Measurements from ENCODE around the gene REG3G.

REG3G gene

GRCh38 chr2:79026061-79026460 is 559 bp downstream of the REG3G start:
- TF ChIP-seq TAF1 (IDR thresholded peaks at IDR 0.05; ENCODE audit: borderline replicate concordance, insufficient read depth, low read length) (no peak), FOXP2 (optimal IDR thresholded peaks at IDR 0.05; ENCODE audit: borderline replicate concordance, extremely low read depth, extremely low read length, insufficient read depth) (no peak), SIN3A (IDR thresholded peaks at IDR 0.05; ENCODE audit: borderline replicate concordance, insufficient read depth, low read length) (no peak), POLR2AphosphoS5 (IDR thresholded peaks at IDR 0.05; ENCODE audit: low read depth, low read length) (no peak), REST (IDR thresholded peaks at IDR 0.05; ENCODE audit: insufficient read depth in 1 of 2, low read depth in 2 of 2, low read length in 2 of 2) (no peak)

- TF ChIP-seq FOXP2 (optimal IDR thresholded peaks at IDR 0.05; ENCODE audit: borderline replicate concordance, extremely low read depth, extremely low read length, insufficient read depth) (no peak), TAF1 (IDR thresholded peaks at IDR 0.05; ENCODE audit: borderline replicate concordance, insufficient read depth, low read length) (no peak), SIN3A (IDR thresholded peaks at IDR 0.05; ENCODE audit: borderline replicate concordance, insufficient read depth, low read length) (no peak)
These were observed 14.4 kb downstream of the REG3G start for GRCh38 chr2:79039944-79040343.

GRCh38 chr2:79041032-79041448 is 15.5 kb downstream of the REG3G start:
- no peak for TF ChIP-seq SIN3A (IDR thresholded peaks at IDR 0.05; ENCODE audit: borderline replicate concordance, insufficient read depth, low read length)
- no peak for TF ChIP-seq REST (IDR thresholded peaks at IDR 0.05; ENCODE audit: insufficient read depth in 1 of 2, low read depth in 2 of 2, low read length in 2 of 2)

- no peak for TF ChIP-seq REST (IDR thresholded peaks at IDR 0.05; ENCODE audit: insufficient read depth in 1 of 2, low read depth in 2 of 2, low read length in 2 of 2)
- TF ChIP-seq SIN3A (IDR thresholded peaks at IDR 0.05; ENCODE audit: borderline replicate concordance, insufficient read depth, low read length), result no peak
- no peak for TF ChIP-seq FOXP2 (optimal IDR thresholded peaks at IDR 0.05; ENCODE audit: borderline replicate concordance, extremely low read depth, extremely low read length, insufficient read depth)
- TF ChIP-seq TAF1 (IDR thresholded peaks at IDR 0.05; ENCODE audit: borderline replicate concordance, insufficient read depth, low read length), result no peak
- TF ChIP-seq POLR2AphosphoS5 (IDR thresholded peaks at IDR 0.05; ENCODE audit: low read depth, low read length), result no peak
These were observed 39.7 kb downstream of the REG3G start for GRCh38 chr2:79065201-79065600.

- TF ChIP-seq REST (IDR thresholded peaks at IDR 0.05; ENCODE audit: insufficient read depth in 1 of 2, low read depth in 2 of 2, low read length in 2 of 2) (no peak), SIN3A (IDR thresholded peaks at IDR 0.05; ENCODE audit: borderline replicate concordance, insufficient read depth, low read length) (no peak), FOXP2 (optimal IDR thresholded peaks at IDR 0.05; ENCODE audit: borderline replicate concordance, extremely low read depth, extremely low read length, insufficient read depth) (no peak), POLR2AphosphoS5 (IDR thresholded peaks at IDR 0.05; ENCODE audit: low read depth, low read length) (no peak), TAF1 (IDR thresholded peaks at IDR 0.05; ENCODE audit: borderline replicate concordance, insufficient read depth, low read length) (no peak)
These were observed 45.6 kb downstream of the REG3G start for GRCh38 chr2:79071078-79071477.

Measured in PFSK-1 (cell line).